RWPE2 (cell line): ENCODE data around the gene STON2.

Experiments used
- ATAC-seq: fragments of 200-7000 bp; cut with Tn5 transposase; 3 replicates; pipeline ENCODE4 v1.9.1; 2021; ENCODE audit warnings: low read depth
- DNase-seq: peaks from one replicate; pipeline ENCODE4 v3.0.0-alpha.2; 2020; ENCODE audit warnings: low spot score
- H3K27ac ChIP-seq: fragments of 450-650 bp; 2 replicates; pipeline ENCODE4 v1.5.1; 2017; ENCODE audit warnings: mild to moderate bottlenecking; ENCODE audit not compliant: poor library complexity, severe bottlenecking
- H3K27me3 ChIP-seq: fragments of 250-450 bp; sonication (Bioruptor Pico); 2 replicates; pipeline ENCODE4 v1.5.1; 2021; ENCODE audit warnings: mild to moderate bottlenecking, moderate library complexity; ENCODE audit not compliant: insufficient read depth, poor library complexity, severe bottlenecking
- H3K36me3 ChIP-seq: fragments of 250-450 bp; sonication (Bioruptor Pico); 2 replicates; pipeline ENCODE4 v1.5.1; 2020; ENCODE audit warnings: low read depth, mild to moderate bottlenecking, moderate library complexity
- H3K4me1 ChIP-seq: fragments of 250-450 bp; sonication (Bioruptor Pico); 2 replicates; pipeline ENCODE4 v1.5.1; 2021; ENCODE audit warnings: mild to moderate bottlenecking, moderate library complexity; ENCODE audit not compliant: insufficient read depth, poor library complexity, severe bottlenecking
- H3K4me3 ChIP-seq: fragments of 250-450 bp; sonication (Bioruptor Pico); 2 replicates; pipeline ENCODE4 v1.5.1; 2021; ENCODE audit warnings: mild to moderate bottlenecking, moderate library complexity; ENCODE audit not compliant: severe bottlenecking
- H3K9me3 ChIP-seq: fragments of 250-450 bp; sonication (Bioruptor Pico); 2 replicates; pipeline ENCODE4 v1.5.1; 2021; ENCODE audit warnings: mild to moderate bottlenecking, moderate library complexity; ENCODE audit not compliant: severe bottlenecking
- CTCF ChIP-seq: fragments of 450-650 bp; IDR thresholded peaks from one replicate; pipeline ENCODE4 v1.5.1; 2017; ENCODE audit warnings: mild to moderate bottlenecking, moderate library complexity; ENCODE audit not compliant: poor library complexity, severe bottlenecking

The STON2 gene

GRCh38 chr14:81264671-81265070 is 135.5 kb downstream of the STON2 start:
- Histone ChIP-seq H3K36me3 (peaks cover 69% of the 10 kb centered on the region), H3K27ac (no peak overlapping the region), H3K4me1 (no peaks in the 10 kb centered on the region), H3K4me3 (no peak overlapping the region), H3K9me3 (no peaks in the 10 kb centered on the region), H3K27me3 (no peaks in the 10 kb centered on the region)
- no peak for TF ChIP-seq CTCF
- ATAC-seq, result no peak
- DNase-seq, result no peak

- no peaks in the 10 kb centered on the region for H3K4me1 ChIP-seq
- peaks cover 61% of the 10 kb centered on the region for H3K36me3 ChIP-seq
- DNase-seq, result no peak
- no peaks in the 10 kb centered on the region for H3K27me3 ChIP-seq
- no peaks in the 10 kb centered on the region for H3K9me3 ChIP-seq
- no peak for TF ChIP-seq CTCF
- no peak overlapping the region for H3K4me3 ChIP-seq
- no peak overlapping the region for H3K27ac ChIP-seq
- ATAC-seq, result no peak
Observed at GRCh38 chr14:81263777-81264410, 136.2 kb downstream of the STON2 start.

DNA sequence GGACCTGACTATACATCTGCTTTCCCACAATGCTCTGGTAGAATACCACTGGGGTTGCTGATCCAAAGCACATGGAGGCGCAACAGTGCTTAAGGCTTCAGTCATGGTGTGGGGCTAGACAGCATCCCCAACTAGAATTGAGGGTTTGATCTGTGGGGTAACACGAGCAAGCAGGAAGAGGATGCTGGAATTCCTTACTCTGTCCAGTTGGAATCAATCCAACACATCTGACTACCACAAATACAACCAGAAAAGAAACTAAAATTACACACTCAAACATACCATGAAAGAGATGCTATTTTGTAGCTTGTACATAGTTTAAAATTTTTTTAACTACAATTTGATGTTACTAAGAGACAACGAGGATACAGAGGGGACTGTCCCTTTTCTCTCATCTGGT is 138.9 kb downstream of the STON2 start:
- Histone ChIP-seq H3K36me3 (peaks cover 34% of the 10 kb centered on the region), H3K27ac (no peak overlapping the region), H3K27me3 (no peaks in the 10 kb centered on the region), H3K9me3 (no peaks in the 10 kb centered on the region), H3K4me1 (no peaks in the 10 kb centered on the region), H3K4me3 (no peak overlapping the region)
- DNase-seq (no peak), ATAC-seq (no peak)
- no peak for TF ChIP-seq CTCF

DNA sequence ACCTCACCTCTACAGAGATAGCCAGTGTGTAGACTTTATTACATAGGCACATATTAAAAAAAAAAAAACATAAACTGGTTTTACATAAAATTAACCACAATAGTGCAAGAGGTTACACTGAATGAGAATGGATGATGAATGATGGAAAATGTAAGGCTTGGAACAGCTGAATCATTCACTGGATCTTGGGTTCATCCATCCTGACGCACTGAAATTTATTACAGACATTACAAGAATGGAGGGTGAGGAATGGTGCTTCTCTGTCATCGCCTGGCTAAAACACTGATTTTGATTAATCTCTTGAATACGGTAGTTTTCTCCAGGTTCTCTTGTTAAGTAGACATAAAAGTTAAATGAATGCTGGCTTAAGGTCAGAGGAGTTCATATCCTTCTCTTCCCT is 139.4 kb downstream of the STON2 start:
- no peak overlapping the region for H3K27ac ChIP-seq
- DNase-seq (no peak), ATAC-seq (no peak)
- no peaks in the 10 kb centered on the region for H3K4me1 ChIP-seq
- H3K9me3 ChIP-seq, result no peaks in the 10 kb centered on the region
- TF ChIP-seq CTCF, result no peak
- peaks cover 29% of the 10 kb centered on the region for H3K36me3 ChIP-seq
- H3K27me3 ChIP-seq, result no peaks in the 10 kb centered on the region
- H3K4me3 ChIP-seq, result no peak overlapping the region

- ATAC-seq, result no peak
- H3K4me1 ChIP-seq, result no peaks in the 10 kb centered on the region
- no peak overlapping the region for H3K4me3 ChIP-seq
- no peaks in the 10 kb centered on the region; the same call in 1 of the 2 replicates for H3K36me3 ChIP-seq
- H3K9me3 ChIP-seq, result no peaks in the 10 kb centered on the region
- TF ChIP-seq CTCF, result no peak
- H3K27ac ChIP-seq, result no peak overlapping the region
- DNase-seq, result no peak
- H3K27me3 ChIP-seq, result no peaks in the 10 kb centered on the region
Observed at GRCh38 chr14:81256289-81256960, 143.7 kb downstream of the STON2 start.
